ENCODE data around the gene CREB3L2. TPM values are rescaled to one million over a fixed set of nuclear protein-coding genes. Genes with fewer than 3 reads are reported as not detected.
"Not testable (repeated sequence)": the region's sequence is repeated elsewhere in the genome, so short reads cannot be mapped to it uniquely, and the experiment has no call there.

The CREB3L2 gene
- total RNA-seq, 1 experiment from 2014 or later, result 41.2 TPM

DNA sequence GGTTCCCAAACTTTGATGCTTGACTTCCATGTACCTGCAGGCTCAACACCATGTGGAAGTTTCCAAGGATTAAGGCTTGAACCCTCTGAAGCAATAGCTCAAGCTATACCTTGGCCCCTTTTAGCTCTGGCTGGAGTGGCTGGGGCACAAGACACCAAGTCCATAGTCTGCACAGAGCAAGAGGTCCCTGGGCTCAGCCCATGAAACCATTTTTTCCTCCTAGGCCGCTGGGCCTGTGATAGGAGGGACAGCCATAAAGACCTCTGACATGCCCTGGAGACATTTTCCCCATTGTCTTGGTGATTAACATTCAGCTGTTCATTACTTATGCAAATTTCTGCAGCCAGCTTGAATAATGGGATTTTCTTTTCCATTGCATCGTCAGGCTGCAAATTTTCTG is 169.5 kb downstream of the CREB3L2 start:
- Histone ChIP-seq H2AFZ (no peak overlapping the region), H3K36me3 (ENCODE audit: low read depth) (no peaks in the 10 kb centered on the region), H3K4me3 (no peak overlapping the region), H3K4me1 (replicated peaks; ENCODE audit: insufficient read depth) (no peaks in the 10 kb centered on the region), H3K4me2 (no peak overlapping the region), H4K20me1 (ENCODE audit: insufficient read depth) (no peaks in the 10 kb centered on the region), H3F3A (ENCODE audit: insufficient read depth, low read depth) (no peaks in the 10 kb centered on the region), H3K9me2 (ENCODE audit: insufficient read depth) (no peaks in the 10 kb centered on the region), H3K9me3 (ENCODE audit: insufficient read depth, low read depth) (peaks cover 12% of the 10 kb centered on the region; the same call in 1 of the 2 replicates), H3K79me2 (ENCODE audit: low read depth) (no peaks in the 10 kb centered on the region), H3K27me3 (ENCODE audit: insufficient read depth, low read depth) (peaks cover 18% of the 10 kb centered on the region; the same call in 1 of the 2 replicates), H3K27ac (no peak overlapping the region)
- BruUV-seq (replicated peaks), result no TSS peak
- DNase-seq, result no peak
- TF ChIP-seq EZH2 (IDR thresholded peaks at IDR 0.05; ENCODE audit: low read depth), result no peak
- TF ChIP-seq, protein P1, sequence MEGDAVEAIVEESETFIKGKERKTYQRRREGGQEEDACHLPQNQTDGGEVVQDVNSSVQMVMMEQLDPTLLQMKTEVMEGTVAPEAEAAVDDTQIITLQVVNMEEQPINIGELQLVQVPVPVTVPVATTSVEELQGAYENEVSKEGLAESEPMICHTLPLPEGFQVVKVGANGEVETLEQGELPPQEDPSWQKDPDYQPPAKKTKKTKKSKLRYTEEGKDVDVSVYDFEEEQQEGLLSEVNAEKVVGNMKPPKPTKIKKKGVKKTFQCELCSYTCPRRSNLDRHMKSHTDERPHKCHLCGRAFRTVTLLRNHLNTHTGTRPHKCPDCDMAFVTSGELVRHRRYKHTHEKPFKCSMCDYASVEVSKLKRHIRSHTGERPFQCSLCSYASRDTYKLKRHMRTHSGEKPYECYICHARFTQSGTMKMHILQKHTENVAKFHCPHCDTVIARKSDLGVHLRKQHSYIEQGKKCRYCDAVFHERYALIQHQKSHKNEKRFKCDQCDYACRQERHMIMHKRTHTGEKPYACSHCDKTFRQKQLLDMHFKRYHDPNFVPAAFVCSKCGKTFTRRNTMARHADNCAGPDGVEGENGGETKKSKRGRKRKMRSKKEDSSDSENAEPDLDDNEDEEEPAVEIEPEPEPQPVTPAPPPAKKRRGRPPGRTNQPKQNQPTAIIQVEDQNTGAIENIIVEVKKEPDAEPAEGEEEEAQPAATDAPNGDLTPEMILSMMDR (conservative IDR thresholded peaks at IDR 0.05), result no peak
- CTCF ChIA-PET, result no interaction called here
- intact Hi-C loops (cut with micrococcal nuclease; ENCODE audit: unreplicated experiment), result no loop called here
- POLR2A ChIA-PET (ENCODE audit: unreplicated experiment), result no interaction called here

DNA sequence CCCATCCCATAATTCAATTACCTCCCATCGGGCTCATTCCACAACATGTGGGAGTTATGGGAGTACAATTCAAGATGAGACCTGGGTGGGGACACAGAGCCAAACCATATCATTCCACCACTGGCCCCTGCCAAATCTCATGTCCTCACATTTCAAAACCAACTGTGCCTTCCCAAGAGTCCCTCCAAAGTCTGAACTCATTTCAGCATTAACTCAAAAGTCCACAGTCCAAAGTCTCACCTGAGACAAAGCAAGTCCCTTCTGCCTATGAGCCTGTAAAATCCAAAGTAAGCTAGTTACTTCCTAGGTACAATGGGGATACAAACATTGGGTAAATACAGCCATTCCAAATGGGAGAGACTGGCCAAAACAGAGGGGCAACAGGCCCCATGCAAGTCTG is 170.3 kb downstream of the CREB3L2 start:
- H3K27ac ChIP-seq; BruUV-seq (replicated peaks); DNase-seq; POLR2A ChIA-PET (ENCODE audit: unreplicated experiment); H3F3A ChIP-seq (ENCODE audit: insufficient read depth, low read depth); H3K79me2 ChIP-seq (ENCODE audit: low read depth); H3K4me2 ChIP-seq; H3K4me3 ChIP-seq; CTCF ChIA-PET; intact Hi-C loops (cut with micrococcal nuclease; ENCODE audit: unreplicated experiment); H3K36me3 ChIP-seq (ENCODE audit: low read depth); H4K20me1 ChIP-seq (ENCODE audit: insufficient read depth); H2AFZ ChIP-seq; H3K4me1 ChIP-seq (replicated peaks; ENCODE audit: insufficient read depth); H3K9me2 ChIP-seq (ENCODE audit: insufficient read depth): not testable (repeated sequence)
- Histone ChIP-seq H3K27me3 (ENCODE audit: insufficient read depth, low read depth) (peaks cover 18% of the 10 kb centered on the region; the same call in 1 of the 2 replicates), H3K9me3 (ENCODE audit: insufficient read depth, low read depth) (peaks cover 12% of the 10 kb centered on the region; the same call in 1 of the 2 replicates)

DNA sequence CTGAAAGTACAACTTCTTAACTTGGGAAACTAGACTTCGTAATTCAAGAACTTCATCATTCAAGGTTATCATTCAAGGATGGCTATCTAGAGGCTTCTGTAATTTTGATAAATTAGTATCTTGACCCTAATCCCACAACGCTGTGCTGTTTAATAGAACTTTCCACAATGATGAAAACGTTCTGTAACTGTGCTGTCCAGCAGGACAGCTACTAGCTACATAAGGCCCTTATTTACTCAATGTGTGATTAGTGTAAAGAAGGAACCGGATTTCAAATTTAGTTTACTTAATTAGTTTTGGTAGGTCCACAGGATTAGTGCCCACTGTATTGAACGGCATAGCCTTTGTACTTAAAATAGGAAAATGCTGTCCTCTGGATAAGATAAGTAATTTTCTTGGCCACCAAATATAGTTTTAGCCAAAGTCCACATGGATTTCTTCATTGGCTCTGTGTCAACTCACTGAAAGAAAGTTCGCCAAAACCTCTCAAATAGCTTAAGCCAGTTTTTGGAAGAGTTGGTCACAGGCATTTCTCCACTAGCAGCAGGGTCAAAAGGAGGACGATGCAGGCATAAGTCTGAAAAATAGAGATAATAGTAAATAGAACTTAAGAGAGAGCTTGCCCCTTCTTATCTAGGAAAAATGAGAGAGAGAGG is 172.4 kb downstream of the CREB3L2 start:
- no TSS peak for BruUV-seq (replicated peaks)
- no peak for DNase-seq
- H3K4me1 ChIP-seq (replicated peaks; ENCODE audit: insufficient read depth), result no peaks in the 10 kb centered on the region
- intact Hi-C loops (cut with micrococcal nuclease; ENCODE audit: unreplicated experiment), result no loop called here
- no peaks in the 10 kb centered on the region for H3F3A ChIP-seq (ENCODE audit: insufficient read depth, low read depth)
- H3K27ac ChIP-seq, result no peak overlapping the region
- H4K20me1 ChIP-seq (ENCODE audit: insufficient read depth), result no peaks in the 10 kb centered on the region
- ChIA-PET POLR2A (ENCODE audit: unreplicated experiment) (no interaction called here), CTCF (no interaction called here)
- TF ChIP-seq, protein P1 (conservative IDR thresholded peaks at IDR 0.05), result no peak
- no peak for TF ChIP-seq EZH2 (IDR thresholded peaks at IDR 0.05; ENCODE audit: low read depth)
- no peaks in the 10 kb centered on the region for H3K36me3 ChIP-seq (ENCODE audit: low read depth)
- peaks cover 11% of the 10 kb centered on the region; the same call in 1 of the 2 replicates for H3K27me3 ChIP-seq (ENCODE audit: insufficient read depth, low read depth)
- no peak overlapping the region for H3K4me3 ChIP-seq
- H3K9me2 ChIP-seq (ENCODE audit: insufficient read depth), result no peaks in the 10 kb centered on the region
- H3K79me2 ChIP-seq (ENCODE audit: low read depth), result no peaks in the 10 kb centered on the region
- H3K9me3 ChIP-seq (ENCODE audit: insufficient read depth, low read depth), result peaks cover 12% of the 10 kb centered on the region; the same call in 1 of the 2 replicates
- no peak overlapping the region for H3K4me2 ChIP-seq
- H2AFZ ChIP-seq, result no peak overlapping the region

DNA sequence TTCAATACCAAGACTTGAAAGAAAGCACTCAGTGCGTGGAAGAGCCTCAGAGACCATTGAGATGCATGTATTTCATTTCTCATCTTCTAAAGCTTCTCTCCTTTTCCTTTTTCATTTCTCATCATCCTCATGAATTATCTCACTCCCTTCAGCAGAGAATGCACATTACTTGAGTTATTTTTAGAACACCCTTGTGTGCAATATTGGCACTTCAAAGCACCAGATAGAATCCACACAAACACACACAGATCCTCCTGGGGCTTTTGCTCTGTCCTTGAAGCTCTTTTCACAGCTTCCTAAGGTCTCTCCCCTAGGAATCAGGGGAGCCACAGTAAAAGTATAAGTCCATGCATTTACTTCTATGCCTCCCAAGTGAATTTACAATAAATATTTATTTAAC is 173.4 kb downstream of the CREB3L2 start:
- no peaks in the 10 kb centered on the region for H3K79me2 ChIP-seq (ENCODE audit: low read depth)
- no peaks in the 10 kb centered on the region for H3K36me3 ChIP-seq (ENCODE audit: low read depth)
- ChIA-PET CTCF (no interaction called here), POLR2A (ENCODE audit: unreplicated experiment) (no interaction called here)
- no peaks in the 10 kb centered on the region for H3K4me1 ChIP-seq (replicated peaks; ENCODE audit: insufficient read depth)
- no peaks in the 10 kb centered on the region for H3K9me2 ChIP-seq (ENCODE audit: insufficient read depth)
- no peak overlapping the region for H3K4me3 ChIP-seq
- TF ChIP-seq EZH2 (IDR thresholded peaks at IDR 0.05; ENCODE audit: low read depth), result no peak
- TF ChIP-seq, protein P1 (conservative IDR thresholded peaks at IDR 0.05), result no peak
- intact Hi-C loops (cut with micrococcal nuclease; ENCODE audit: unreplicated experiment), result no loop called here
- no peak overlapping the region for H3K27ac ChIP-seq
- no peak overlapping the region for H2AFZ ChIP-seq
- no TSS peak for BruUV-seq (replicated peaks)
- H3K9me3 ChIP-seq (ENCODE audit: insufficient read depth, low read depth), result peaks cover 12% of the 10 kb centered on the region; the same call in 1 of the 2 replicates
- no peaks in the 10 kb centered on the region for H4K20me1 ChIP-seq (ENCODE audit: insufficient read depth)
- H3K4me2 ChIP-seq, result no peak overlapping the region
- DNase-seq, result no peak
- H3K27me3 ChIP-seq (ENCODE audit: insufficient read depth, low read depth), result peaks cover 12% of the 10 kb centered on the region; the same call in 1 of the 2 replicates
- no peaks in the 10 kb centered on the region for H3F3A ChIP-seq (ENCODE audit: insufficient read depth, low read depth)

All from PC-9 (cell line).